PC-3 (cell line): Measurements from ENCODE around the gene ITFG2.

Experiments used
- EZH2 ChIP-seq: fragments of 300-600 bp; sonication (generic); IDR thresholded peaks from one replicate; pipeline ENCODE4 v1.6.1; 2017; ENCODE audit warnings: antibody characterized with exemption, mild to moderate bottlenecking, low read length; ENCODE audit not compliant: unreplicated experiment
- TF ChIP-seq, protein P1 (sequence below): fragments of 300-600 bp; sonication (generic); conservative IDR thresholded peaks from 2 replicates; pipeline ENCODE4 v1.5.1; 2017; ENCODE audit warnings: antibody characterized with exemption, low read depth, mild to moderate bottlenecking, low read length

DNA sequence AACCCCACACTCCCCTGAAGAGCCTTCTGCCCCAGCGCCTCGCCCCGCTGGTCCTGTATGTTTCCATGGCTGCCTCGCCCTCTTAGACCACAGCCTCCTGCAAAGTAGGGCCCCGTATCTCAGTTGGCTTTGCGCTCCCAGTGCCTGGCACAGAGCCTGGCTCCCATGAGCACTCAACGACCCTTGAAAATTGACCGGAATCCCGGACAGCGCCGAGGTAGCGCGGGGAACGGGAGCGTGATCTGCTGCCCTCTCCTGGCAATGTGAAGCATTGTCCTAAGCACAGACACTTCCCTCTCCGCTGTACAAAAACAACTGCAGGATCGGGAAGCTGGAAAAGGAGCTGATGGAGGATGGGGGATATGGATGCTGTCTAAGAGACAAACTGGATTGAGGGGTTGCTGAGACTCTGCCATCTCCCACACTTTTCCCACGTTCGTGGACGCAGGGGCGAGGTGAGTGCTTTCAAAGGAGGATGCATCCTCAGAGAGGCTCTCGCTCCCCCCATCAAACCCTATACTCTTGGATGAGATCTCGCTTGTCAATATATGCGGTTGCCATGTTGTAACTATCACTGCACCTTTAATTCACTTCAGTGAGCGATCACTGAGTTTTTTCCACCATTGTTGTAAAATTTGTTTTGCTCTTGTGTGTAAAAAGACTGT is 28.4 kb upstream of the ITFG2 start:
- no peak for TF ChIP-seq EZH2
- TF ChIP-seq, protein P1, sequence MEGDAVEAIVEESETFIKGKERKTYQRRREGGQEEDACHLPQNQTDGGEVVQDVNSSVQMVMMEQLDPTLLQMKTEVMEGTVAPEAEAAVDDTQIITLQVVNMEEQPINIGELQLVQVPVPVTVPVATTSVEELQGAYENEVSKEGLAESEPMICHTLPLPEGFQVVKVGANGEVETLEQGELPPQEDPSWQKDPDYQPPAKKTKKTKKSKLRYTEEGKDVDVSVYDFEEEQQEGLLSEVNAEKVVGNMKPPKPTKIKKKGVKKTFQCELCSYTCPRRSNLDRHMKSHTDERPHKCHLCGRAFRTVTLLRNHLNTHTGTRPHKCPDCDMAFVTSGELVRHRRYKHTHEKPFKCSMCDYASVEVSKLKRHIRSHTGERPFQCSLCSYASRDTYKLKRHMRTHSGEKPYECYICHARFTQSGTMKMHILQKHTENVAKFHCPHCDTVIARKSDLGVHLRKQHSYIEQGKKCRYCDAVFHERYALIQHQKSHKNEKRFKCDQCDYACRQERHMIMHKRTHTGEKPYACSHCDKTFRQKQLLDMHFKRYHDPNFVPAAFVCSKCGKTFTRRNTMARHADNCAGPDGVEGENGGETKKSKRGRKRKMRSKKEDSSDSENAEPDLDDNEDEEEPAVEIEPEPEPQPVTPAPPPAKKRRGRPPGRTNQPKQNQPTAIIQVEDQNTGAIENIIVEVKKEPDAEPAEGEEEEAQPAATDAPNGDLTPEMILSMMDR = peak; percentile 88
